Measurements from ENCODE around the gene NKD2. TPM values are rescaled to one million over a fixed set of nuclear protein-coding genes. Genes with fewer than 3 reads are reported as not detected.

The NKD2 gene
- total RNA-seq, 1 experiment from 2014 or later, result 20.4 TPM

- DNase-seq (ENCODE audit: low read depth, low spot score) (no peak), ATAC-seq (no peak)
- no peak overlapping the region for H3K9ac ChIP-seq (ENCODE audit: low read length)
- no peak overlapping the region for H3K4me2 ChIP-seq (ENCODE audit: low read length)
- H3K36me3 ChIP-seq (ENCODE audit: control insufficient read depth in 1 of 2, insufficient read depth in 2 of 2, low read length in 2 of 2), result peaks cover 0 to 1% of the 10 kb centered on the region in 2 experiments; a peak in 1 of 4 replicates
- H3K9me2 ChIP-seq (ENCODE audit: insufficient read depth), result no peaks in the 10 kb centered on the region
- BruUV-seq (replicated peaks), result no TSS peak
- RAD21 ChIA-PET (ENCODE audit: low non-redundant PET in 1 of 2, low total read pairs in 2 of 2, uncharacterized antibody in 2 of 2, unreplicated experiment in 2 of 2), result no interaction called here
- H3K4me3 ChIP-seq (replicated peaks in 1 of 2; ENCODE audit: low read depth in 1 of 2, low read length in 2 of 2), result no peak overlapping the region
- TF ChIP-seq, protein P1, sequence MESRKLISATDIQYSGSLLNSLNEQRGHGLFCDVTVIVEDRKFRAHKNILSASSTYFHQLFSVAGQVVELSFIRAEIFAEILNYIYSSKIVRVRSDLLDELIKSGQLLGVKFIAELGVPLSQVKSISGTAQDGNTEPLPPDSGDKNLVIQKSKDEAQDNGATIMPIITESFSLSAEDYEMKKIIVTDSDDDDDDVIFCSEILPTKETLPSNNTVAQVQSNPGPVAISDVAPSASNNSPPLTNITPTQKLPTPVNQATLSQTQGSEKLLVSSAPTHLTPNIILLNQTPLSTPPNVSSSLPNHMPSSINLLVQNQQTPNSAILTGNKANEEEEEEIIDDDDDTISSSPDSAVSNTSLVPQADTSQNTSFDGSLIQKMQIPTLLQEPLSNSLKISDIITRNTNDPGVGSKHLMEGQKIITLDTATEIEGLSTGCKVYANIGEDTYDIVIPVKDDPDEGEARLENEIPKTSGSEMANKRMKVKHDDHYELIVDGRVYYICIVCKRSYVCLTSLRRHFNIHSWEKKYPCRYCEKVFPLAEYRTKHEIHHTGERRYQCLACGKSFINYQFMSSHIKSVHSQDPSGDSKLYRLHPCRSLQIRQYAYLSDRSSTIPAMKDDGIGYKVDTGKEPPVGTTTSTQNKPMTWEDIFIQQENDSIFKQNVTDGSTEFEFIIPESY (IDR thresholded peaks at IDR 0.05; ENCODE audit: extremely low read depth, insufficient replicate concordance, low read length), result no peak
- TF ChIP-seq POLR2A (IDR thresholded peaks at IDR 0.05; ENCODE audit: borderline replicate concordance, extremely low read depth, insufficient read depth, insufficient read length) (no peak), POLR2AphosphoS5 (IDR thresholded peaks at IDR 0.05; ENCODE audit: low read depth, low read length) (no peak)
- intact Hi-C loops (cut with micrococcal nuclease), result no loop called here
- H3K79me2 ChIP-seq (ENCODE audit: insufficient read depth, low read length), result no peaks in the 10 kb centered on the region
- no peak overlapping the region for H2AFZ ChIP-seq (ENCODE audit: low read depth, low read length, poor library complexity, severe bottlenecking)
- no peaks in the 10 kb centered on the region for H3K27me3 ChIP-seq (ENCODE audit: insufficient read depth, low read length)
- CTCF ChIA-PET, result no interaction called here
- no peaks in the 10 kb centered on the region for H4K20me1 ChIP-seq (ENCODE audit: insufficient read depth)
- no peak overlapping the region for H3K27ac ChIP-seq (ENCODE audit: low read depth, low read length)
- H3K4me1 ChIP-seq (ENCODE audit: control insufficient read depth in 1 of 2, insufficient read depth in 2 of 2, low read length in 2 of 2), result no peaks in the 10 kb centered on the region
- H3K9me3 ChIP-seq (ENCODE audit: control insufficient read depth in 1 of 2, insufficient read depth in 1 of 2, low read depth in 1 of 2, low read length in 2 of 2), result no peaks in the 10 kb centered on the region
- POLR2A ChIA-PET, result no interaction called here
Observed at GRCh38 chr5:1086137-1086536, 77.5 kb downstream of the NKD2 start.

GRCh38 chr5:1086871-1087270 is 78.3 kb downstream of the NKD2 start:
- TF ChIP-seq MAX (IDR thresholded peaks at IDR 0.05) (no peak), CEBPB (IDR thresholded peaks at IDR 0.05; ENCODE audit: low read depth) (no peak), POLR2AphosphoS5 (IDR thresholded peaks at IDR 0.05; ENCODE audit: low read depth, low read length) (no peak)
- no peak for ATAC-seq
- Histone ChIP-seq H4K20me1 (ENCODE audit: insufficient read depth) (no peaks in the 10 kb centered on the region), H3K4me3 (replicated peaks in 1 of 2; ENCODE audit: low read depth in 1 of 2, low read length in 2 of 2) (no peak overlapping the region), H3K27ac (ENCODE audit: low read depth, low read length) (no peak overlapping the region), H3K9ac (ENCODE audit: low read length) (no peak overlapping the region), H3K27me3 (ENCODE audit: insufficient read depth, low read length) (no peaks in the 10 kb centered on the region), H3K9me3 (ENCODE audit: control insufficient read depth in 1 of 2, insufficient read depth in 1 of 2, low read depth in 1 of 2, low read length in 2 of 2) (no peaks in the 10 kb centered on the region), H3K9me2 (ENCODE audit: insufficient read depth) (no peaks in the 10 kb centered on the region), H3K36me3 (ENCODE audit: control insufficient read depth in 1 of 2, insufficient read depth in 2 of 2, low read length in 2 of 2) (peaks cover 0 to 3% of the 10 kb centered on the region in 2 experiments; a peak in 1 of 4 replicates), H3K79me2 (ENCODE audit: insufficient read depth, low read length) (no peaks in the 10 kb centered on the region), H2AFZ (ENCODE audit: low read depth, low read length, poor library complexity, severe bottlenecking) (no peak overlapping the region), H3K4me2 (ENCODE audit: low read length) (no peak overlapping the region), H3K4me1 (ENCODE audit: control insufficient read depth in 1 of 2, insufficient read depth in 2 of 2, low read length in 2 of 2) (no peaks in the 10 kb centered on the region)
- CTCF ChIA-PET, result no interaction called here
- RAD21 ChIA-PET (ENCODE audit: low non-redundant PET in 1 of 2, low total read pairs in 2 of 2, uncharacterized antibody in 2 of 2, unreplicated experiment in 2 of 2), result no interaction called here
- DNase-seq (ENCODE audit: low read depth, low spot score), result no peak
- intact Hi-C loops (cut with micrococcal nuclease), result no loop called here
- POLR2A ChIA-PET, result no interaction called here
- BruUV-seq (replicated peaks), result no TSS peak

Data from HCT116 (cell line).